Panc1 (cell line): Measurements from ENCODE around the gene MYL9. TPM values are rescaled to one million over a fixed set of nuclear protein-coding genes. Genes with fewer than 3 reads are reported as not detected.

Source experiments
- ATAC-seq: fragments of 200-7000 bp; cut with Tn5 transposase; 2 replicates; pipeline ENCODE4 v1.9.1; 2020; ENCODE audit warnings: mild to moderate bottlenecking, moderate library complexity
- BruUV-seq: library from RNA; stranded (reverse); fragments of 400-500 nt; replicated peaks from 2 replicates; lab custom pipeline; 2021; lab: Mats Ljungman, UMichigan
- CTCF ChIA-PET: fragments of 300-600 bp; sonication (Branson Sonifier 250); formaldehyde crosslinking; loops from one replicate; lab custom pipeline; 2022; ENCODE audit warnings: antibody characterized with exemption; lab: Charles Lee
- POLR2A ChIA-PET: fragments of 300-600 bp; sonication (Branson Sonifier 250); formaldehyde crosslinking; loops from one replicate; lab custom pipeline; 2022; ENCODE audit warnings: antibody characterized with exemption; lab: Charles Lee
- DNase-seq: peaks from one replicate; pipeline ENCODE4 v3.0.0-alpha.2; 2010; ENCODE audit warnings: low read depth, low spot score
- H3K27ac ChIP-seq: 2 replicates; pipeline ENCODE4 v1.5.1; 2011; ENCODE audit warnings: mild to moderate bottlenecking, low read length, inconsistent platforms
- H3K27me3 ChIP-seq: fragments of 200-500 bp; sonication (Bioruptor generic); 2 replicates; pipeline ENCODE4 v1.6.0; 2014; ENCODE audit warnings: low read length, inconsistent platforms; ENCODE audit not compliant: control insufficient read depth, insufficient read depth
- H3K36me3 ChIP-seq: fragments of 200-500 bp; sonication (Bioruptor generic); 2 replicates; pipeline ENCODE4 v1.5.1; 2014; ENCODE audit warnings: inconsistent platforms, mild to moderate bottlenecking, low read length, moderate library complexity; ENCODE audit not compliant: control insufficient read depth, insufficient read depth
- H3K4me1 ChIP-seq: 2 replicates; pipeline ENCODE4 v1.5.1; 2011; ENCODE audit warnings: inconsistent platforms, mild to moderate bottlenecking, low read length, moderate library complexity; ENCODE audit not compliant: control insufficient read depth, insufficient read depth
- H3K4me3 ChIP-seq, 2 experiments: 2 replicates each; pipeline ENCODE4 v1.5.1; 2011 to 2012; ENCODE audit warnings: low read depth in 2 of 2, low read length in 2 of 2, mild to moderate bottlenecking in 2 of 2, inconsistent platforms in 1 of 2, moderate library complexity in 1 of 2
- H3K9me3 ChIP-seq: fragments of 200-500 bp; sonication (Bioruptor generic); 2 replicates; pipeline ENCODE4 v1.5.1; 2014; ENCODE audit warnings: low read depth, mild to moderate bottlenecking, inconsistent platforms, low read length, moderate library complexity; ENCODE audit not compliant: control insufficient read depth, insufficient read depth
- CTCF ChIP-seq: fragments of 450-650 bp; IDR thresholded peaks from 2 replicates; pipeline ENCODE4 v1.5.1; 2017; ENCODE audit warnings: mild to moderate bottlenecking
- POLR2AphosphoS5 ChIP-seq: IDR thresholded peaks from 2 replicates; pipeline ENCODE4 v1.6.1; 2012; ENCODE audit warnings: mild to moderate bottlenecking, low read depth, low read length, moderate library complexity
- REST ChIP-seq, 2 experiments: IDR thresholded peaks; 2 replicates each; pipeline ENCODE4 v1.6.1; 2011 to 2012; ENCODE audit warnings: low read depth in 2 of 2, control low read depth in 1 of 2, low read length in 1 of 2, mild to moderate bottlenecking in 1 of 2, moderate library complexity in 1 of 2; ENCODE audit not compliant: insufficient read depth in 1 of 2
- SIN3A ChIP-seq: IDR thresholded peaks from 2 replicates; pipeline ENCODE4 v1.6.1; 2012; ENCODE audit warnings: low read depth, mild to moderate bottlenecking, low read length, moderate library complexity, borderline replicate concordance; ENCODE audit not compliant: insufficient read depth
- TCF7L2 ChIP-seq: IDR thresholded peaks from 2 replicates; pipeline ENCODE4 v1.6.1; 2011; ENCODE audit warnings: mild to moderate bottlenecking, low read depth, low read length, inconsistent platforms
- in situ Hi-C: cut with HindIII; loops from 2 replicates; pipeline ENCODE4 v1.10.0; 2016; ENCODE audit warnings: low sequenced_read_pairs, low pct_unique_long_range_greater_than_20kb
- intact Hi-C: fragments of 100-400 bp; cut with micrococcal nuclease; formaldehyde crosslinking; loops from one replicate; pipeline ENCODE4 v1.10.0; 2022; ENCODE audit not compliant: unreplicated experiment
- total RNA-seq: library from RNA; stranded (reverse); gene quantifications from one replicate; pipeline ENCODE4 v1.2.1, GENCODE V29; 2021; ENCODE audit not compliant: unreplicated experiment

Gene MYL9
- total RNA-seq, 1 experiment from 2014 or later: 107 TPM

GRCh38 chr20:36582821-36583220, 41.5 kb downstream of the MYL9 start:
- no peak for TF ChIP-seq POLR2AphosphoS5
- TF ChIP-seq TCF7L2: no peak
- no peaks in the 10 kb centered on the region for H3K9me3 ChIP-seq
- ATAC-seq: no peak
- intact Hi-C loops: no loop called here
- peaks cover 5% of the 10 kb centered on the region; the same call in 1 of the 2 replicates for H3K4me1 ChIP-seq
- no peak overlapping the region for H3K27ac ChIP-seq
- no peak for DNase-seq
- no peak overlapping the region for H3K4me3 ChIP-seq
- no TSS peak for BruUV-seq
- CTCF ChIA-PET: no interaction called here
- in situ Hi-C loops: no loop called here
- no peaks in the 10 kb centered on the region for H3K36me3 ChIP-seq
- no peaks in the 10 kb centered on the region for H3K27me3 ChIP-seq
- POLR2A ChIA-PET: interaction anchor here (0.6 kb wide), 1 partner anchor 118 kb away, joined by 5 read pairs; no protein-coding TSS in a partner anchor

DNA sequence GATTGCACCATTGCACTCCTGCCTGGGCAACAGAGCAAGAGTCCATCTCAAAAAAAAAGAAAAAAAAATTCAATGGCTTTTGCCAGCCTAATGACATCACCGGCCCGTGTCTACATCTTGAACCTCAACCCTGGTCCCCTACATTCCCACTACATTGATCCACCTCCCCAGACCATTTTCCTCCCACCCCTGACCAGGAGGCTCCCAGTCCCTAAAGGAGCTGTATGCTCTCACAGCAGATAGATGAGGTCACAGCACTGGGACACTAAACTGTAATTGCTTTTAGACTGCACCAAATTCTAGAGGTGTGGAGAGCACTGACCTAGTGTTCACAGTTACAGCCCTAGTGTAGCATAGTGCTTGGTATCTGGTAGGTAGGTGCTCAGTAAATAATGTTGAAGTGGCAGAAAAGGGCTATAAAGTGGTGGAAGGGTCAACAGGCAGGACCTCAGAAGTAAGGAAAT, 42.7 kb downstream of the MYL9 start:
- Histone ChIP-seq H3K36me3 (no peaks in the 10 kb centered on the region), H3K27me3 (no peaks in the 10 kb centered on the region), H3K27ac (no peak overlapping the region), H3K4me3 (no peak overlapping the region), H3K9me3 (no peaks in the 10 kb centered on the region), H3K4me1 (peaks cover 5% of the 10 kb centered on the region; the same call in 1 of the 2 replicates)
- POLR2A ChIA-PET: interaction anchor here (0.6 kb wide), 1 partner anchor 48 kb away, joined by 4 read pairs; no protein-coding TSS in a partner anchor
- CTCF ChIA-PET: interaction anchor here (0.6 kb wide), 1 partner anchor 293 kb away, joined by 5 read pairs; no protein-coding TSS in a partner anchor
- ATAC-seq (no peak), DNase-seq (no peak)
- intact Hi-C loops (no loop called here), in situ Hi-C loops (no loop called here)
- TF ChIP-seq REST (IDR thresholded peaks at IDR 0.05; ENCODE audit: insufficient read depth in 1 of 2, low read depth in 2 of 2, low read length in 1 of 2): no peak
- TF ChIP-seq POLR2AphosphoS5: no peak
- TF ChIP-seq TCF7L2: no peak
- TF ChIP-seq SIN3A: no peak
- no peak for TF ChIP-seq CTCF
- no TSS peak for BruUV-seq

GRCh38 chr20:36585410-36586125, 44.2 kb downstream of the MYL9 start:
- intact Hi-C loops (no loop called here), in situ Hi-C loops (no loop called here)
- Histone ChIP-seq H3K4me3 (no peak overlapping the region), H3K27ac (no peak overlapping the region), H3K36me3 (no peaks in the 10 kb centered on the region), H3K4me1 (peaks cover 5% of the 10 kb centered on the region; the same call in 1 of the 2 replicates), H3K27me3 (no peaks in the 10 kb centered on the region), H3K9me3 (no peaks in the 10 kb centered on the region)
- POLR2A ChIA-PET: no interaction called here
- ATAC-seq (no peak; the same call in 1 of the 2 replicates), DNase-seq (no peak)
- CTCF ChIA-PET: no interaction called here
- no TSS peak for BruUV-seq
- TF ChIP-seq TCF7L2 (no peak), REST (IDR thresholded peaks at IDR 0.05; ENCODE audit: insufficient read depth in 1 of 2, low read depth in 2 of 2, low read length in 1 of 2) (no peak), POLR2AphosphoS5 (no peak), CTCF (no peak), SIN3A (no peak)
